22Rv1 (cell line): ENCODE measurements around the gene SCN5A.

Experiments
- ZFX ChIP-seq: fragments of 450-650 bp; IDR thresholded peaks from 2 replicates; pipeline ENCODE4 v1.6.1; 2017; ENCODE audit warnings: antibody characterized with exemption, borderline replicate concordance
- TF ChIP-seq, protein P1 (sequence below): fragments of 450-650 bp; IDR thresholded peaks from 2 replicates; pipeline ENCODE4 v1.5.1; 2017; ENCODE audit warnings: mild to moderate bottlenecking

DNA sequence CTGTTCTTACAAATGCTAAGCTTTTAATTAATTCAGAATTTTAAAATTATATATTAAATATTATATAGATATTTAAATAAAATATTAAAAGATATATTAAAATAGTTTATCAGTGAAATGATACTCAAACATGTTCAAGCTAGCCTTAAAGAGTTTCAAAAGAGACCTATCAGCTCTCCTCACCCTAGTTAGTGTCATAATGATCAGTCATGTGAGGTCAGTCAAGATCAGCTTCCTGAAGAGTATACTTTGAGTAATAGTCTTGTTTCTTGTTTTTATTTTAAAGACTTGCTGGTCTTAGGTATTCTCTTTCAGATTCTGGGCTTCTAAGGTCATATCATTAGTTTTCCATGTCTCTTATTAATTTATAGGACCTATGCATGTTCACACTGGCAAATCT lies 138.9 kb downstream of the SCN5A start:
- TF ChIP-seq, protein P1, sequence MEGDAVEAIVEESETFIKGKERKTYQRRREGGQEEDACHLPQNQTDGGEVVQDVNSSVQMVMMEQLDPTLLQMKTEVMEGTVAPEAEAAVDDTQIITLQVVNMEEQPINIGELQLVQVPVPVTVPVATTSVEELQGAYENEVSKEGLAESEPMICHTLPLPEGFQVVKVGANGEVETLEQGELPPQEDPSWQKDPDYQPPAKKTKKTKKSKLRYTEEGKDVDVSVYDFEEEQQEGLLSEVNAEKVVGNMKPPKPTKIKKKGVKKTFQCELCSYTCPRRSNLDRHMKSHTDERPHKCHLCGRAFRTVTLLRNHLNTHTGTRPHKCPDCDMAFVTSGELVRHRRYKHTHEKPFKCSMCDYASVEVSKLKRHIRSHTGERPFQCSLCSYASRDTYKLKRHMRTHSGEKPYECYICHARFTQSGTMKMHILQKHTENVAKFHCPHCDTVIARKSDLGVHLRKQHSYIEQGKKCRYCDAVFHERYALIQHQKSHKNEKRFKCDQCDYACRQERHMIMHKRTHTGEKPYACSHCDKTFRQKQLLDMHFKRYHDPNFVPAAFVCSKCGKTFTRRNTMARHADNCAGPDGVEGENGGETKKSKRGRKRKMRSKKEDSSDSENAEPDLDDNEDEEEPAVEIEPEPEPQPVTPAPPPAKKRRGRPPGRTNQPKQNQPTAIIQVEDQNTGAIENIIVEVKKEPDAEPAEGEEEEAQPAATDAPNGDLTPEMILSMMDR: no peak
- no peak for TF ChIP-seq ZFX
